ENCODE measurements around the gene ARMC5. TPM values are rescaled to one million over a fixed set of nuclear protein-coding genes. Genes with fewer than 3 reads are reported as not detected.

ARMC5 gene
- total RNA-seq, 1 experiment from 2014 or later: 11.3 TPM

- H3K27me3 Mint-ChIP-seq (ENCODE audit: low read depth): peaks cover 87% of the 10 kb centered on the region
- CTCF ChIA-PET: interaction anchor here (0.8 to 13.1 kb wide), 3 partner anchors 18 to 240 kb away, joined by 3 to 221 read pairs (median 8); partner anchors contain the start of gene ARMC5
- H3K36me3 Mint-ChIP-seq: no peaks in the 10 kb centered on the region
- TF ChIP-seq ZNF232 (CRISPR knock-in tag; IDR thresholded peaks at IDR 0.05) (no peak), ZNF263 (CRISPR knock-in tag; IDR thresholded peaks at IDR 0.05; ENCODE audit: low read depth) (no peak), IRF2 (CRISPR knock-in tag; IDR thresholded peaks at IDR 0.05; ENCODE audit: borderline replicate concordance, low read depth) (no peak), FOXK1 (CRISPR knock-in tag; IDR thresholded peaks at IDR 0.05) (no peak), ZNF416 (CRISPR knock-in tag; IDR thresholded peaks at IDR 0.05) (no peak), MAX (CRISPR knock-in tag; IDR thresholded peaks at IDR 0.05) (no peak), ZNF138 (CRISPR knock-in tag; conservative IDR thresholded peaks at IDR 0.05) (no peak), CBFB (CRISPR knock-in tag; IDR thresholded peaks at IDR 0.05; ENCODE audit: low read depth) (no peak)
- TF ChIP-seq, protein P1, sequence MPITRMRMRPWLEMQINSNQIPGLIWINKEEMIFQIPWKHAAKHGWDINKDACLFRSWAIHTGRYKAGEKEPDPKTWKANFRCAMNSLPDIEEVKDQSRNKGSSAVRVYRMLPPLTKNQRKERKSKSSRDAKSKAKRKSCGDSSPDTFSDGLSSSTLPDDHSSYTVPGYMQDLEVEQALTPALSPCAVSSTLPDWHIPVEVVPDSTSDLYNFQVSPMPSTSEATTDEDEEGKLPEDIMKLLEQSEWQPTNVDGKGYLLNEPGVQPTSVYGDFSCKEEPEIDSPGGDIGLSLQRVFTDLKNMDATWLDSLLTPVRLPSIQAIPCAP (CRISPR knock-in tag; IDR thresholded peaks at IDR 0.05): no peak
- TF ChIP-seq, protein P2, sequence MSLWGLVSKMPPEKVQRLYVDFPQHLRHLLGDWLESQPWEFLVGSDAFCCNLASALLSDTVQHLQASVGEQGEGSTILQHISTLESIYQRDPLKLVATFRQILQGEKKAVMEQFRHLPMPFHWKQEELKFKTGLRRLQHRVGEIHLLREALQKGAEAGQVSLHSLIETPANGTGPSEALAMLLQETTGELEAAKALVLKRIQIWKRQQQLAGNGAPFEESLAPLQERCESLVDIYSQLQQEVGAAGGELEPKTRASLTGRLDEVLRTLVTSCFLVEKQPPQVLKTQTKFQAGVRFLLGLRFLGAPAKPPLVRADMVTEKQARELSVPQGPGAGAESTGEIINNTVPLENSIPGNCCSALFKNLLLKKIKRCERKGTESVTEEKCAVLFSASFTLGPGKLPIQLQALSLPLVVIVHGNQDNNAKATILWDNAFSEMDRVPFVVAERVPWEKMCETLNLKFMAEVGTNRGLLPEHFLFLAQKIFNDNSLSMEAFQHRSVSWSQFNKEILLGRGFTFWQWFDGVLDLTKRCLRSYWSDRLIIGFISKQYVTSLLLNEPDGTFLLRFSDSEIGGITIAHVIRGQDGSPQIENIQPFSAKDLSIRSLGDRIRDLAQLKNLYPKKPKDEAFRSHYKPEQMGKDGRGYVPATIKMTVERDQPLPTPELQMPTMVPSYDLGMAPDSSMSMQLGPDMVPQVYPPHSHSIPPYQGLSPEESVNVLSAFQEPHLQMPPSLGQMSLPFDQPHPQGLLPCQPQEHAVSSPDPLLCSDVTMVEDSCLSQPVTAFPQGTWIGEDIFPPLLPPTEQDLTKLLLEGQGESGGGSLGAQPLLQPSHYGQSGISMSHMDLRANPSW (CRISPR knock-in tag; conservative IDR thresholded peaks at IDR 0.05; ENCODE audit: low read depth): no peak
- TF ChIP-seq, protein P3, sequence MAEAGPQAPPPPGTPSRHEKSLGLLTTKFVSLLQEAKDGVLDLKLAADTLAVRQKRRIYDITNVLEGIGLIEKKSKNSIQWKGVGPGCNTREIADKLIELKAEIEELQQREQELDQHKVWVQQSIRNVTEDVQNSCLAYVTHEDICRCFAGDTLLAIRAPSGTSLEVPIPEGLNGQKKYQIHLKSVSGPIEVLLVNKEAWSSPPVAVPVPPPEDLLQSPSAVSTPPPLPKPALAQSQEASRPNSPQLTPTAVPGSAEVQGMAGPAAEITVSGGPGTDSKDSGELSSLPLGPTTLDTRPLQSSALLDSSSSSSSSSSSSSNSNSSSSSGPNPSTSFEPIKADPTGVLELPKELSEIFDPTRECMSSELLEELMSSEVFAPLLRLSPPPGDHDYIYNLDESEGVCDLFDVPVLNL (CRISPR knock-in tag; IDR thresholded peaks at IDR 0.05; ENCODE audit: borderline replicate concordance, low read depth): no peak
- DNase-seq (ENCODE audit: low spot score) (no peak), ATAC-seq (no peak)
- 0 out of 2 replicates have a peak, but pooled peaks cover 5% of the 10 kb centered on the region for H3K9me3 Mint-ChIP-seq
- no peak overlapping the region; the same call in 1 of the 2 replicates for H3K4me3 Mint-ChIP-seq
- peaks cover 16% of the 10 kb centered on the region for H3K4me1 Mint-ChIP-seq
- POLR2A ChIA-PET: interaction anchor here (0.6 to 1.2 kb wide), 3 partner anchors 12 to 350 kb away, joined by 4 to 7 read pairs (median 4); no protein-coding TSS in a partner anchor
- H3K27ac Mint-ChIP-seq: no peak overlapping the region
These were observed 15.8 kb downstream of the ARMC5 start for GRCh38 chr16:31474773-31475738.

DNA sequence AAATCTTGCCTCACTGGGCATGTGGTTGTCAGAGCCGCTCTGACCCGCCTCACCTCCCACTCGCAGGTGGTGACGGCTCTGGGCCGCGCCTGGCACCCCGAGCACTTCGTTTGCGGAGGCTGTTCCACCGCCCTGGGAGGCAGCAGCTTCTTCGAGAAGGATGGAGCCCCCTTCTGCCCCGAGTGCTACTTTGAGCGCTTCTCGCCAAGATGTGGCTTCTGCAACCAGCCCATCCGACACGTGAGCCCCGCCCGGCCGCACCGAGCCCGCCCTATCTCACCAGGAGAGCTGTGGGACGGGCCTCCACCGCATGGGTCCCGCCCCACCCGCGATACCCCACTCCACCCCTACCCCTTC, 16.6 kb downstream of the ARMC5 start:
- no peak overlapping the region for H3K27ac Mint-ChIP-seq
- ChIA-PET CTCF (interaction anchor here (0.8 to 13.1 kb wide), 4 partner anchors 12 to 239 kb away, joined by 3 to 221 read pairs (median 17); partner anchors contain the start of gene ARMC5), POLR2A (interaction anchor here (0.5 to 1.2 kb wide), 4 partner anchors 11 to 422 kb away, joined by 4 to 7 read pairs (median 4); no protein-coding TSS in a partner anchor)
- DNase-seq (ENCODE audit: low spot score): peak; percentile 41
- 0 out of 2 replicates have a peak, but pooled peaks cover 5% of the 10 kb centered on the region for H3K9me3 Mint-ChIP-seq
- H3K4me3 Mint-ChIP-seq: peak overlapping the region; percentile 81
- H3K27me3 Mint-ChIP-seq (ENCODE audit: low read depth): peaks cover 88% of the 10 kb centered on the region
- ATAC-seq: no peak
- no peaks in the 10 kb centered on the region for H3K36me3 Mint-ChIP-seq
- peaks cover 16% of the 10 kb centered on the region for H3K4me1 Mint-ChIP-seq
- TF ChIP-seq ZNF671 (CRISPR knock-in tag; IDR thresholded peaks at IDR 0.05) (no peak), NR1H2 (CRISPR knock-in tag; IDR thresholded peaks at IDR 0.05) (no peak), ZNF416 (CRISPR knock-in tag; IDR thresholded peaks at IDR 0.05) (no peak), ZSCAN18 (CRISPR knock-in tag; IDR thresholded peaks at IDR 0.05) (no peak), CBFB (CRISPR knock-in tag; IDR thresholded peaks at IDR 0.05; ENCODE audit: low read depth) (no peak), ZNF532 (CRISPR knock-in tag; IDR thresholded peaks at IDR 0.05; ENCODE audit: borderline replicate concordance) (no peak), RELA (CRISPR knock-in tag; IDR thresholded peaks at IDR 0.05; ENCODE audit: borderline replicate concordance) (0 out of 2 replicates have a peak, but pooled peaks have one; percentile 26)
- TF ChIP-seq, protein P4, sequence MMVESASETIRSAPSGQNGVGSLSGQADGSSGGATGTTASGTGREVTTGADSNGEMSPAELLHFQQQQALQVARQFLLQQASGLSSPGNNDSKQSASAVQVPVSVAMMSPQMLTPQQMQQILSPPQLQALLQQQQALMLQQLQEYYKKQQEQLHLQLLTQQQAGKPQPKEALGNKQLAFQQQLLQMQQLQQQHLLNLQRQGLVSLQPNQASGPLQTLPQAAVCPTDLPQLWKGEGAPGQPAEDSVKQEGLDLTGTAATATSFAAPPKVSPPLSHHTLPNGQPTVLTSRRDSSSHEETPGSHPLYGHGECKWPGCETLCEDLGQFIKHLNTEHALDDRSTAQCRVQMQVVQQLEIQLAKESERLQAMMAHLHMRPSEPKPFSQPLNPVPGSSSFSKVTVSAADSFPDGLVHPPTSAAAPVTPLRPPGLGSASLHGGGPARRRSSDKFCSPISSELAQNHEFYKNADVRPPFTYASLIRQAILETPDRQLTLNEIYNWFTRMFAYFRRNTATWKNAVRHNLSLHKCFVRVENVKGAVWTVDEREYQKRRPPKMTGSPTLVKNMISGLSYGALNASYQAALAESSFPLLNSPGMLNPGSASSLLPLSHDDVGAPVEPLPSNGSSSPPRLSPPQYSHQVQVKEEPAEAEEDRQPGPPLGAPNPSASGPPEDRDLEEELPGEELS (CRISPR knock-in tag; IDR thresholded peaks at IDR 0.05): peak; percentile 20; the same call in 1 of the 2 replicates
- TF ChIP-seq, protein P5, sequence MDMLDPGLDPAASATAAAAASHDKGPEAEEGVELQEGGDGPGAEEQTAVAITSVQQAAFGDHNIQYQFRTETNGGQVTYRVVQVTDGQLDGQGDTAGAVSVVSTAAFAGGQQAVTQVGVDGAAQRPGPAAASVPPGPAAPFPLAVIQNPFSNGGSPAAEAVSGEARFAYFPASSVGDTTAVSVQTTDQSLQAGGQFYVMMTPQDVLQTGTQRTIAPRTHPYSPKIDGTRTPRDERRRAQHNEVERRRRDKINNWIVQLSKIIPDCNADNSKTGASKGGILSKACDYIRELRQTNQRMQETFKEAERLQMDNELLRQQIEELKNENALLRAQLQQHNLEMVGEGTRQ (CRISPR knock-in tag; IDR thresholded peaks at IDR 0.05): peak; percentile 41; the same call in 1 of the 2 replicates
